COLO829 (cell line): Measurements from ENCODE around the gene MMD.
"Not testable (repeated sequence)": the region's sequence is repeated elsewhere in the genome, so short reads cannot be mapped to it uniquely, and the experiment has no call there.

Experiments used
- DNase-seq: peaks from one replicate; pipeline ENCODE4 v3.0.0; 2012; ENCODE audit warnings: low spot score

The MMD gene

GRCh38 chr17:55420067-55420775, 1.4 kb downstream of the MMD start:
- DNase-seq, result no peak

- DNase-seq, result no peak
Observed at GRCh38 chr17:55418369-55419268, 3.0 kb downstream of the MMD start.

- DNase-seq, result no peak
Observed at GRCh38 chr17:55417411-55418268, 4.0 kb downstream of the MMD start.

GRCh38 chr17:55416470-55417052, 5.1 kb downstream of the MMD start:
- DNase-seq, result no peak

- no peak for DNase-seq
Observed at GRCh38 chr17:55416000-55416399, 5.6 kb downstream of the MMD start.

- no peak for DNase-seq
Observed at GRCh38 chr17:55414983-55415382, 6.7 kb downstream of the MMD start.

GRCh38 chr17:55413825-55414489, 7.7 kb downstream of the MMD start:
- DNase-seq, result no peak

GRCh38 chr17:55411463-55411855, 10.2 kb downstream of the MMD start:
- no peak for DNase-seq

- no peak for DNase-seq
Observed at GRCh38 chr17:55410722-55411462, 10.7 kb downstream of the MMD start.

GRCh38 chr17:55409030-55409800, 12.4 kb downstream of the MMD start:
- no peak for DNase-seq

- DNase-seq, result no peak
Observed at GRCh38 chr17:55407641-55408566, 13.7 kb downstream of the MMD start.

- DNase-seq, result peak; percentile 17
Observed at GRCh38 chr17:55405600-55405999, 16.0 kb downstream of the MMD start.

- not testable (repeated sequence) for DNase-seq
Observed at GRCh38 chr17:55404197-55404596, 17.4 kb downstream of the MMD start.

GRCh38 chr17:55402374-55402773, 19.3 kb downstream of the MMD start:
- no peak for DNase-seq

- DNase-seq, result no peak
Observed at GRCh38 chr17:55398689-55399088, 22.9 kb downstream of the MMD start.

GRCh38 chr17:55395803-55396505, 25.7 kb downstream of the MMD start:
- DNase-seq, result no peak

- DNase-seq, result no peak
Observed at GRCh38 chr17:55394357-55395021, 27.1 kb downstream of the MMD start.
